ENCODE data around the gene NLRP6.
"Not testable (repeated sequence)": the region's sequence is repeated elsewhere in the genome, so short reads cannot be mapped to it uniquely, and the experiment has no call there.

Gene NLRP6

GRCh38 chr11:256952-257737 is 21.1 kb upstream of the NLRP6 start:
- DNase-seq (ENCODE audit: low spot score), result no peak

DNA sequence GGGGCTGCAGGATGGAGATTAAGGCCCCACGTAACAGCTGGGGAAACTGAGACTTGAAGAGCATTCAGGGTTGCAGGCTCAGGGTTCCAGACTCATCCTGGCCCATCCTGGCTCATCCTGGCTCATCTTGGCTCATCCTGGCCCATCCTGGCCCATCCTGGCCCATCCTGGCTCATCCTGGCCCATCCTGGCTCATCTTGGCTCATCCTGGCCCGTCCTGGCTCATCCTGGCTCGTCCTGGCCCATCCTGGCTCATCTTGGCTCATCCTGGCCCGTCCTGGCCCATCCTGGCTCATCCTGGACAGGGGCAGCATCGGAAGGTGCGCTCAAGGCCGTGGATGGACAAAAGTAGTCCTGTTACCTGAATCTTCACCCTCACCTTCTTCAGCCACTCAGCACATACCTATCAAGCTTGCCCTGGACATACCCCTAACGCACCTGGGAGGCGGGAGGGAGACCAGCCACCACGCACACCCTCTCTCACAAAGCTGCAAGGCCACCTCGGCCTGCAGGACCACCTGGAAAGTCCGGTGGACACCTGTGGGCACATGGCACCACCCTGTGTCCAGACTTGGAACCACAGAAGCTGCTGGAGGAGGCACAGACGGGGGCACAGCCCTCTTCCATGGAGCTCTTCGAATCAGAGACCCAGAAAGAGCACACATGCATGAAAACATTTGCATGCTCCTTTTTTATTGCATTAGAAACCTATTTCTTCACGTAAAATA is 20.3 kb upstream of the NLRP6 start:
- no peak for DNase-seq (ENCODE audit: low spot score)

DNA sequence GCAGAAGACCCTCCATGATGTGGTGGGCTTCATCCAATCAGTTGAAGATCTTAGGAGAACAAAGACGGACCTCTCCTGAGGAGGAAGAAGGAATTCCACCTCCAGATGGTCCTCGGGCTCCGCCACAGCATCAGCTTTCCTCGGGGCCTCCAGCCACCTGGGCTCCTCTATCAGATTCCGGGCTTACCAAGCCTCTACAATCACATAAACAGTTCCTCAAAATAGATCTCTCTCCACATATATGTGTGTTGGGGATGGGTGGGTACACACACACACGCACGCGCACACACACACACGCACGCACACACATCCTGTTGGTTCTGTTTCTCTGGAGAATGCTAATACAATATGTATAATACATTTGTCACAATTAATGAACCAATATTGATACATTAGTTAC is 18.8 kb upstream of the NLRP6 start:
- DNase-seq (ENCODE audit: low spot score), result no peak

DNA sequence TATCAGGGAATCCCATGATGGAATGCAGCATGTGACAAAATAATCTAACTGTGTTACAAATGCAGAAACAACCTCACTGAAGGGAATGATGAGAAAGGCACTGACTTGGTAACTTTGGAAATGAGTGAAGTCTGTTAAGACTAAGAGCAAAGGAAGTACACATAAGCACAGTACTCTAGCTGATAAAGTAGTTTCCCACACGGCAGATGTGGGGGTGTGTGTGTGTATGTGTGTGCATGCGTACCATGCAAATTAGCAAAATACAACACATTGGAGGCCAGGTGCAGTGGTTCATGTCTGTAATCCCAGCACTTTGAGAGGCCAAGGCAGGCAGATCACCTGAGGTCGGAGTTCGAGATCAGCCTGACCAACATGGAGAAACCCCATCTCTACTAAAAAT is 16.6 kb upstream of the NLRP6 start:
- DNase-seq (ENCODE audit: low spot score), result no peak

DNA sequence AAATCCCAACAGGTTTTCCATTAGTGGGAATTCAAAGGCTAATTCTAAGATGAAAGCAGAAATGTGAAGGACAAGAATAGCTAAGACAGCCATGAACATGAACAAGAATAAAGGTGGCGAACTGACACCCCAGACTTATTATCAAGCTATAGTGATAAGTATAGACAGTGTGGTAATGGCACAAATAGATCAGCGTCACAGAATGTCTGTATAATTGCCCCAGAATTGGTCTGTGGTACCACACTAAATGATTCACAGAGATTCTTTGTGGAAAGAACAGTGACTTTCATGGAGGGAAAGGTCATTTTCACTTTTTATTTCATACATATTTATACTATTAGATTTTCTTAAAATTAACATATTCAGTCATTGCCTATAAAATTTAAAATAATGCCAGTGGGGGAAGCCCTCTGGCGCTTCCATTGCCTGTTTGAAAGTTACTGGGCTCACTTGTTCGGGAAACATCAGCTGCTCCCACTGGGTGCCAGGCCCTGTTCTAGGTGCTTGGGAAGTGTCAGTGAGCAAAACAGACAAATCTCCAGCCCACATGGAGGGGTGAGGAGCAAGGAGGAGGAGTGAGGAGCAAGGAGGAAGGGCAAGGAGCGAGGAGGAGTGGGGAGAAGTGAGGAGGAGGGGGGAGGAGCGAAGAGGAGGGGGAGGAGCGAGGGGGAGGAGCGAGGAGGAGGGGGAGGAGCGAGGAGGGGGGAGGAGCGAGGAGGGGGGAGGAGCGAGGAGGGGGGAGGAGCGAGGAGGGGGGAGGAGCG is 11.3 kb upstream of the NLRP6 start:
- DNase-seq (ENCODE audit: low spot score), result no peak

- DNase-seq (ENCODE audit: low spot score), result peak; percentile 47
Measured at GRCh38 chr11:267491-267994, 10.7 kb upstream of the NLRP6 start.

- not testable (repeated sequence) for DNase-seq (ENCODE audit: low spot score)
Measured at GRCh38 chr11:268716-269145, 9.5 kb upstream of the NLRP6 start.

- peak; percentile 68 for DNase-seq (ENCODE audit: low spot score)
Measured at GRCh38 chr11:269146-269890, 8.9 kb upstream of the NLRP6 start.

DNA sequence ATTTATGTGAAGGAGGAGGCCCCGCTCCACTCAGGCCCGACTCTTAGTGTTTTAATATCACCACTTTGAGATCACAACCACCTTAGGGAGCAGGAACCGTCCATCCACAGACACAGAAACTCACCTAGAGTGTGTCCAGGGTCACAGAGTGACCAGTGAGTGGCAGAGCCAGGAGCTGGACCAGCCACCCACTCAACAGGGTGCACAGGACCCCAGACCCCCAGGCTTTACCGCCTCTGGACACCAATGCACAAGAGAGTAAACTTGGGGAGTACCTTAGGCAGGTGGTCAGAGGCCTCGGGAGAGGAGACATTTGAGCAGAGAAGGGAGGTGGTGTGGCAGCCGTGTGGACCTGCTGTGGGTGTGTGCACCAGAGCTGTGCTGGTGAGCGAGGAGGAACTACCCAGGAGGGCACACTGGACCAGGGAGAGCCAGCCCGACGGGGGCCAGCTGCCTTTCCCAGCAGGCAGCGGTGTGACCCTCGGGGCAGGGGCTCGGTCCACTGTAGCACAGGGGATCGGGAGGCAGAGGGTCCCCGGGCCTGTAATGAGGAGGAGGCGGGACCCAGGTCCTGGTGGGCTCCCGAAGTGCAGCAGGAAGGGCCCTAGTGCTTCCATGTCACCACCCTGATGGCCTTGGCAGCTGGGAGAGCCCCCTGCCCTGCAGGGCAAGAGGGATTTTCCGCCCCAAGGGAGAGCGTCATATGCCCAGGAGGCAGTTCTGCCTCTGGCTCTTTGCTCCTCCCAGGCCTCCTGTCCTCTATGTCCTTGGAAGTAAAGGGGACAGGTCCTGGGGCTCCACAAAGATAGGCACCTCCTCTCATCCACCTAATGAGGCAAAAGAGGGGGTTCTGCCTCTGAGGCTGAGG is 7.5 kb upstream of the NLRP6 start:
- no peak for DNase-seq (ENCODE audit: low spot score)

DNA sequence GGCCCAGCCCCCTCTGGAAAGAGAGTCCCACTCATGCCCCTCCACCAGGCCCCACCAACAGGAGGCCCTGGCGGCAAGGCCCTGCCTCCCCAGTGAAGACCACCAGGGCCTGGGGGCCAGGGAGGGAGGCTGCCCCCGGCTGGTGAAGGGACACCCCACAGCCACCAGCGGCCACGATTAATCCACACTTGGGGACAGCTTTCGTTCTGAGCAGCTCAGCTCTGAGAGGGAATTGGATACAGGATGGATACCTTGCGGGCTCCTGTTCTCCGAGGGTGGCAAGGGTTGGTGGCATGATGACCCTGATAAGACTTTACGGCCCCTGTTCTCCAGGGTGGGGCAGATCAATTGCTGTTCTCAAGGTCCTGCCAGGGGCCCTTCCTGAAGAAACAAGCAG is 6.9 kb upstream of the NLRP6 start:
- no peak for DNase-seq (ENCODE audit: low spot score)

DNA sequence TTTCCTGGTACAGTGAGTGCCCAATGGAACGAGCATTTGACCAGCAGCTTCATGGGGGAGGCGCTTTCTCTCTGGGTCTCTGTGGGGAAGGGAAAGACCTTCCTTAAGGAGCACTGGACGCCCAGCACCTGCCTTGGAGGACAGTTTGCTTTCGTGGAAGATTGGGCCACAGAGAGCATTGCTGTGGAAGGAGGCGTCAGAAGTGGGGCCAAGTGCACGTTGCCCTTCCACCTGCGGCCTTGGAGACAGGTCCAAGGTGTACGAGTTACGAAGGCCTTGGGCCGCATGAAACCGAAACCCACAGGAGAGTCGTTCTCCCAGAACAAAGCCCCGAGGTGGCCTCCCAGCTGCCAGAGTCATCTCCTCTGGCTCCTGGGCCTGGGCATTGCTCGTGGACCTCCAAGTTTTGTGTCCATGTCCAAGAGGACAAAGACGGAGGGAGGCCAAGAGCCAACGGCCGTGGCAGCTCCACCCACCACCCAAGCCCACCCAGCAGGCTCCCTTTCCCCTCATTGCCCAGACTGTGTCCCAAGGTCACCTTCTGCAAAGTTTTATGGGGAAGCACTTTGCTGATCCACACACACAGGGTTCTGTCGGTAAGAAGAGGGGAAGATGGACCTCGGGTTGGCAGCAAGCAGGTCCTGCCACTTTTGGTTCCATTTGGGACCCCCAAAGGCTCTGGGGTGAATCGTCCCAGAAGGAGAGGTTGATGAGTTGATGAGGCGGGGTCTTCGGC is 5.8 kb upstream of the NLRP6 start:
- no peak for DNase-seq (ENCODE audit: low spot score)

GRCh38 chr11:272931-273198 is 5.3 kb upstream of the NLRP6 start:
- no peak for DNase-seq (ENCODE audit: low spot score)

DNA sequence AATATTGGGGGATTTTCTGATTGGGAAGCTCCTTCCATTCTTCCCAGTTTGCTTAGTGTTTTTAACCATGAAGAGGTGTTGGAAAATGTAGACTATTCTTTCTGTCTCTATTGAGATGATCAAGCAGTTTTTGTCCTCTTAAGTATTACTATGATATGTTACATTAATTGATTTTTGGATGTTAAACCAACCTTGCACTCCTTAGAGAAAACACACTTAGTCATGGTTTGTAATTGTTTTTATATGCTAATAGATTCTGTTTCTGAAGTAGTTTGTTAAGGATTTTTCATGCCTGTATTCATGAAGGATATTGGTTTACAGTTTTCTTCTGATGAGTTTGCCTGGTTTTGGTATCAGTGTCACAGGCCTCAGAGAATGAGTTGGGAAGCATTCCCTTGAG is 2.0 kb upstream of the NLRP6 start:
- no peak for DNase-seq (ENCODE audit: low spot score)

GRCh38 chr11:279040-279965 is 1.1 kb downstream of the NLRP6 start:
- no peak for DNase-seq (ENCODE audit: low spot score)

DNA sequence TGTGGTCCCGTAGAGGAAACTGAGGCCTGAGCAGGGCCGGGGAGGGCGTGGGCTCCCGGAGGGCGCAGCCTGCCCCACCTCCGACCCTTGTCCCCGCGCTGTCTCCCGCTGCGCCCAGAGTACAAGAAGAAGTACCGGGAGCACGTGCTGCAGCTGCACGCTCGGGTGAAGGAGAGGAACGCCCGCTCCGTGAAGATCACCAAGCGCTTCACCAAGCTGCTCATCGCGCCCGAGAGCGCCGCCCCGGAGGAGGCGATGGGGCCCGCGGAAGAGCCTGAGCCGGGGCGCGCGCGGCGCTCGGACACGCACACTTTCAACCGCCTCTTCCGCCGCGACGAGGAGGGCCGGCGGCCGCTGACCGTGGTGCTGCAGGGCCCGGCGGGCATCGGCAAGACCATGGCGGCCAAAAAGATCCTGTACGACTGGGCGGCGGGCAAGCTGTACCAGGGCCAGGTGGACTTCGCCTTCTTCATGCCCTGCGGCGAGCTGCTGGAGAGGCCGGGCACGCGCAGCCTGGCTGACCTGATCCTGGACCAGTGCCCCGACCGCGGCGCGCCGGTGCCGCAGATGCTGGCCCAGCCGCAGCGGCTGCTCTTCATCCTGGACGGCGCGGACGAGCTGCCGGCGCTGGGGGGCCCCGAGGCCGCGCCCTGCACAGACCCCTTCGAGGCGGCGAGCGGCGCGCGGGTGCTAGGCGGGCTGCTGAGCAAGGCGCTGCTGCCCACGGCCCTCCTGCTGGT is 1.9 kb downstream of the NLRP6 start:
- DNase-seq (ENCODE audit: low spot score), result peak; percentile 47

DNA sequence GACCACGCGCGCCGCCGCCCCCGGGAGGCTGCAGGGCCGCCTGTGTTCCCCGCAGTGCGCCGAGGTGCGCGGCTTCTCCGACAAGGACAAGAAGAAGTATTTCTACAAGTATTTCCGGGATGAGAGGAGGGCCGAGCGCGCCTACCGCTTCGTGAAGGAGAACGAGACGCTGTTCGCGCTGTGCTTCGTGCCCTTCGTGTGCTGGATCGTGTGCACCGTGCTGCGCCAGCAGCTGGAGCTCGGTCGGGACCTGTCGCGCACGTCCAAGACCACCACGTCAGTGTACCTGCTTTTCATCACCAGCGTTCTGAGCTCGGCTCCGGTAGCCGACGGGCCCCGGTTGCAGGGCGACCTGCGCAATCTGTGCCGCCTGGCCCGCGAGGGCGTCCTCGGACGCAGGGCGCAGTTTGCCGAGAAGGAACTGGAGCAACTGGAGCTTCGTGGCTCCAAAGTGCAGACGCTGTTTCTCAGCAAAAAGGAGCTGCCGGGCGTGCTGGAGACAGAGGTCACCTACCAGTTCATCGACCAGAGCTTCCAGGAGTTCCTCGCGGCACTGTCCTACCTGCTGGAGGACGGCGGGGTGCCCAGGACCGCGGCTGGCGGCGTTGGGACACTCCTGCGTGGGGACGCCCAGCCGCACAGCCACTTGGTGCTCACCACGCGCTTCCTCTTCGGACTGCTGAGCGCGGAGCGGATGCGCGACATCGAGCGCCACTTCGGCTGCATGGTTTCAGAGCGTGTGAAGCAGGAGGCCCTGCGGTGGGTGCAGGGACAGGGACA is 2.7 kb downstream of the NLRP6 start:
- DNase-seq (ENCODE audit: low spot score), result no peak

GRCh38 chr11:281486-282161 is 3.4 kb downstream of the NLRP6 start:
- DNase-seq (ENCODE audit: low spot score), result no peak

All from germinal center (tissue), 1 donor.